Measurements from ENCODE around the gene UQCRQ. TPM values are rescaled to one million over a fixed set of nuclear protein-coding genes. Genes with fewer than 3 reads are reported as not detected.

UQCRQ gene
- total RNA-seq, 4 donors from 2014 or later, result 273 to 566 (median 326) TPM

DNA sequence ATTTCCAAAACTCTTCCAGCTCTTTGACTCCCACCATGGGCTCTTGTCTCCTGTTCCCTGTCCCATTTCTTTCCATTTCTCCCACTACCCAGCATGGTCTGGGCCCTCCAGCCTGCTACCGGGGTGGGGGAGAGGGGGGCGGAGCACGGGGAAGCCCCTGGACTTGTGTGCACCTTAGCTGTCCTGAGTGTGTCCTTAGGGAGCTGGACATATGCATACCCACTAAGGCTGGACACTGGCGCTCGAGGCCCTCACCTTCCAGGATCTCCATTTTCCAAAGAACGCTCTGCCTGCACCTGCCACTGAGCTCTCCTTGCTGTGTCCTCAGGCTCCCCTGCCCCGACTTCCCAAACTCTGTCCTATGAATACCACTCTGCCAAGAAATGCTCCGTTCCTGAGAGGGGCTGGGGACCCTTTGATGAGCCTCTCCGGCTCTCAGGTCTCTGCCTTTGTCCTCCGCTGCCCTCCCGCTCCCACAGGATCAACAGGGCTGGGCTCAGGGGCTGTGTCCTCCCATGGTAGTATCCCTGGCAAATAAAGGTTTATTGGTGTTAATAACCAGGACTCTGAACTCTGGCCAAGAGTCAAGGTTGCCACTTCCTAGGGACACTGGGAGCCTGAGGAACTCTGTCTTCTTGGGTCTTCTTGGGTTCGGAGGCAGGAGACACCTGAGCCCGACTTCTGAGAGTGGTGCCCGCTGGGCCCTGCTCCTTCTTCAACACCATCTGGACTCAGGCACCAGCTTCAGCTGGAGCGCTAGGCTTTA, 35.2 kb upstream of the UQCRQ start:
- H3K27me3 ChIP-seq, result peaks cover 0 to 3% (median 0%) of the 10 kb centered on the region in 3 donors
- ATAC-seq, result no peak
- TF ChIP-seq POLR2A (IDR thresholded peaks at IDR 0.05), result no peak
- TF ChIP-seq, protein P1, sequence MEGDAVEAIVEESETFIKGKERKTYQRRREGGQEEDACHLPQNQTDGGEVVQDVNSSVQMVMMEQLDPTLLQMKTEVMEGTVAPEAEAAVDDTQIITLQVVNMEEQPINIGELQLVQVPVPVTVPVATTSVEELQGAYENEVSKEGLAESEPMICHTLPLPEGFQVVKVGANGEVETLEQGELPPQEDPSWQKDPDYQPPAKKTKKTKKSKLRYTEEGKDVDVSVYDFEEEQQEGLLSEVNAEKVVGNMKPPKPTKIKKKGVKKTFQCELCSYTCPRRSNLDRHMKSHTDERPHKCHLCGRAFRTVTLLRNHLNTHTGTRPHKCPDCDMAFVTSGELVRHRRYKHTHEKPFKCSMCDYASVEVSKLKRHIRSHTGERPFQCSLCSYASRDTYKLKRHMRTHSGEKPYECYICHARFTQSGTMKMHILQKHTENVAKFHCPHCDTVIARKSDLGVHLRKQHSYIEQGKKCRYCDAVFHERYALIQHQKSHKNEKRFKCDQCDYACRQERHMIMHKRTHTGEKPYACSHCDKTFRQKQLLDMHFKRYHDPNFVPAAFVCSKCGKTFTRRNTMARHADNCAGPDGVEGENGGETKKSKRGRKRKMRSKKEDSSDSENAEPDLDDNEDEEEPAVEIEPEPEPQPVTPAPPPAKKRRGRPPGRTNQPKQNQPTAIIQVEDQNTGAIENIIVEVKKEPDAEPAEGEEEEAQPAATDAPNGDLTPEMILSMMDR (IDR thresholded peaks at IDR 0.05 in 4 of 5, conservative IDR thresholded peaks at IDR 0.05 in 1 of 5), result no peak
- no peaks in the 10 kb centered on the region for H3K4me1 ChIP-seq
- H3K36me3 ChIP-seq, result no peaks in the 10 kb centered on the region
- intact Hi-C loops (cut with DNase I; ENCODE audit: low total_unique reads) (loop anchor here (2.0 to 5.0 kb wide), 2 partner anchors 52 to 221 kb away; partner anchors contain the start of gene HSPA4), in situ Hi-C loops (cut with MboI; ENCODE audit: low sequenced_read_pairs in 4 of 4) (no loop called here)
- H3K4me3 ChIP-seq, result peak overlapping the region; percentile 53 to 72 (median 56)
- no peak for DNase-seq
- peak overlapping the region; percentile 12 to 78 (median 74) for H3K27ac ChIP-seq
- no peaks in the 10 kb centered on the region for H3K9me3 ChIP-seq

DNA sequence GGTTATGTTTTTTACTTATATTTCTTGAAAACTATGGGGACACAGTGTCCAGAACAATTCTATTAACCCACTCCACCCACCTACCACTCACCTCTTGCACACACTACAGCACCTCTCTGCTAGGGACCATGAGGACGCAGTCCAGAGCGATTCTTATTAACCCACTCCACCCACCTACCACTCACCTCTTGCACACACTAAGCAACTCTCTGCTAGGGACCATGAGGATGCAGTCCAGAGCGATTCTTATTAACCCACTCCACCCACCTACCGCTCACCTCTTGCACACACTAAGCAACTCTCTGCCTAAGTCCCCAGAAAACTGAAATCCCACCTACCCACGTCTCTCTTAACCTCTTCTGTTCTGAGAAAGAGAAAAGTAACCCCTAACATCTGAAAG, 33.8 kb upstream of the UQCRQ start:
- TF ChIP-seq POLR2A (IDR thresholded peaks at IDR 0.05), result no peak
- TF ChIP-seq, protein P1 (IDR thresholded peaks at IDR 0.05 in 4 of 5, conservative IDR thresholded peaks at IDR 0.05 in 1 of 5), result no peak
- H3K27ac ChIP-seq, result no peak overlapping the region
- H3K4me3 ChIP-seq, result no peak overlapping the region
- in situ Hi-C loops (cut with MboI; ENCODE audit: low sequenced_read_pairs in 4 of 4) (no loop called here), intact Hi-C loops (cut with DNase I; ENCODE audit: low total_unique reads) (loop anchor here (5.0 kb wide), 1 partner anchor 220 kb away; the partner anchor contains the start of gene HSPA4)
- H3K9me3 ChIP-seq, result no peaks in the 10 kb centered on the region
- no peak for ATAC-seq
- H3K36me3 ChIP-seq, result no peaks in the 10 kb centered on the region
- H3K27me3 ChIP-seq, result peaks cover 0 to 3% (median 0%) of the 10 kb centered on the region in 3 donors
- H3K4me1 ChIP-seq, result no peaks in the 10 kb centered on the region
- DNase-seq, result no peak

DNA sequence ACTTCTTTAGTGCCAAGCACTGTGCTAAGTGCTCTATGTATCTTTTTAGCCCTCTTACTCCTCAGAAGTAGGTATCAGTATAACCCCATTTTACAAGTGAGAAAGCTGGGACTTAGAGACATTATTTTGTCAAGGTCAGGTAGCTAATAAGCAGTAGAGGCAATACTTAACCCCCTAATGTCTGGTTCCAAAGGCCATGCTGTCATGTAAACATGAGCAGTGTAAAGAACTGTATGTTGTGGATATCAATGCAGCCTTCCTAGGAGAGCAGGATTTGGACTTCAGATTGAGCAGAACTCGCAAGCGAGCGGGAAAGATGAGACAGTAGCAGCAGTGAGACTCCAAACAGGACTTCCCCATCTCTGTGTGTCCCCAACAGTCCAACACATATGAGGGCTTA, 32.4 kb upstream of the UQCRQ start:
- no peak overlapping the region for H3K4me3 ChIP-seq
- intact Hi-C loops (cut with DNase I; ENCODE audit: low total_unique reads), result loop anchor here (5.0 kb wide), 1 partner anchor 218 kb away; the partner anchor contains the start of gene HSPA4
- no peak for TF ChIP-seq POLR2A (IDR thresholded peaks at IDR 0.05)
- TF ChIP-seq, protein P1 (IDR thresholded peaks at IDR 0.05 in 4 of 5, conservative IDR thresholded peaks at IDR 0.05 in 1 of 5), result no peak
- H3K9me3 ChIP-seq, result no peaks in the 10 kb centered on the region
- H3K27ac ChIP-seq, result no peak overlapping the region
- peaks cover 0 to 3% (median 0%) of the 10 kb centered on the region in 3 donors for H3K27me3 ChIP-seq
- in situ Hi-C loops (cut with MboI; ENCODE audit: low sequenced_read_pairs in 4 of 4), result no loop called here
- ATAC-seq, result no peak
- no peaks in the 10 kb centered on the region for H3K4me1 ChIP-seq
- no peaks in the 10 kb centered on the region for H3K36me3 ChIP-seq
- no peak for DNase-seq

DNA sequence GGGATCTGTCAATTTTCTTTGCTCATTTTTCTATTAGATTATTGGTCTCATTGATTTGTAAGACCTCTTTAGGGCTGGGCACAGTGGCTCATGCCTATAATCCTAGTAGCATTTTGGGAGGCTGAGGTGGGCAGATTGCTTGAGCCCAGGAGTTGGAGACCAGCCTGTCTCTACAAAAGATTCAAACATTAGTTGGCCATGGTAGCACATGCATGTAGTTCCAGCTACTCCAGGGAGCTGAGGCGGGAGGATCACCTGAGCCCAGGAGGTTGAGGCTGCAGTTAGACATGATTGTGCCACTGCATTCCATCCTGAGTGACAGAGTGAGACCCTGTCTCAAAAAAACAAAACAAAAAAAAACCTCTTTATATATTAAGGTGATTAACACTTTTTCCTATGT, 29.6 kb upstream of the UQCRQ start:
- Histone ChIP-seq H3K4me3 (no peak overlapping the region), H3K9me3 (no peaks in the 10 kb centered on the region), H3K4me1 (no peaks in the 10 kb centered on the region), H3K36me3 (no peaks in the 10 kb centered on the region), H3K27ac (no peak overlapping the region), H3K27me3 (no peaks in the 10 kb centered on the region)
- TF ChIP-seq POLR2A (IDR thresholded peaks at IDR 0.05), result no peak
- TF ChIP-seq, protein P1 (IDR thresholded peaks at IDR 0.05 in 4 of 5, conservative IDR thresholded peaks at IDR 0.05 in 1 of 5), result no peak
- ATAC-seq (no peak), DNase-seq (no peak)
- in situ Hi-C loops (cut with MboI; ENCODE audit: low sequenced_read_pairs in 4 of 4), result no loop called here
- intact Hi-C loops (cut with DNase I; ENCODE audit: low total_unique reads), result no loop called here
